ENCODE results near the gene SNX5. TPM values are rescaled to one million over a fixed set of nuclear protein-coding genes. Genes with fewer than 3 reads are reported as not detected.
A peak's percentile ranks its signal among the peaks of the same experiment; 100 is the strongest.

Gene SNX5
- total RNA-seq, 2 experiments from 2014 or later, result 222 to 249 TPM

- ChIA-PET POLR2A (interaction anchor here (1.0 kb wide), 1 partner anchor 32 kb away, joined by 3 read pairs; no protein-coding TSS in a partner anchor), CTCF (interaction anchor here (1.0 to 1.8 kb wide), 5 partner anchors 26 to 311 kb away, joined by 3 to 8 read pairs (median 4); partner anchors contain the start of gene RRBP1)
- no peak for TF ChIP-seq CTCF (IDR thresholded peaks at IDR 0.05)
- Mint-ChIP-seq H3K9me3 (no peaks in the 10 kb centered on the region), H3K27ac (no peak overlapping the region), H3K4me1 (ENCODE audit: low read depth) (peaks cover 29% of the 10 kb centered on the region), H3K4me3 (no peak overlapping the region), H3K27me3 (peaks cover 20% of the 10 kb centered on the region), H3K36me3 (ENCODE audit: low read depth) (peaks cover 13% of the 10 kb centered on the region)
- ATAC-seq (no peak), DNase-seq (no peak)
- intact Hi-C loops (cut with micrococcal nuclease), result loop anchor here (2.0 to 10.0 kb wide), 3 partner anchors 25 to 489 kb away; partner anchors contain the start of genes MGME1, RRBP1 and SNX5
Measured at GRCh38 chr20:17993546-17993945, 25.0 kb upstream of the SNX5 start.

- TF ChIP-seq CTCF (IDR thresholded peaks at IDR 0.05), result no peak
- H3K4me3 Mint-ChIP-seq, result peak overlapping the region; percentile 45
- ChIA-PET CTCF (interaction anchor here (1.0 to 1.8 kb wide), 5 partner anchors 24 to 310 kb away, joined by 3 to 8 read pairs (median 4); partner anchors contain the start of genes MGME1, RRBP1 and SNX5), POLR2A (interaction anchor here (0.6 to 1.6 kb wide), 5 partner anchors 24 to 462 kb away, joined by 3 to 6 read pairs (median 3); partner anchors contain the start of genes BFSP1, MGME1 and SNX5)
- DNase-seq, result no peak
- peak; percentile 21 for ATAC-seq
- peaks cover 16% of the 10 kb centered on the region for H3K27me3 Mint-ChIP-seq
- intact Hi-C loops (cut with micrococcal nuclease), result loop anchor here (2.0 to 10.0 kb wide), 3 partner anchors 24 to 488 kb away; partner anchors contain the start of genes MGME1, RRBP1 and SNX5
- peaks cover 31% of the 10 kb centered on the region for H3K4me1 Mint-ChIP-seq (ENCODE audit: low read depth)
- H3K36me3 Mint-ChIP-seq (ENCODE audit: low read depth), result peaks cover 18% of the 10 kb centered on the region
- H3K27ac Mint-ChIP-seq, result peak overlapping the region; percentile 81
- no peaks in the 10 kb centered on the region for H3K9me3 Mint-ChIP-seq
Measured at GRCh38 chr20:17992847-17993513, 24.4 kb upstream of the SNX5 start.

- DNase-seq (peak; percentile 82), ATAC-seq (peak; percentile 79)
- peaks cover 12% of the 10 kb centered on the region for H3K27me3 Mint-ChIP-seq
- H3K9me3 Mint-ChIP-seq, result no peaks in the 10 kb centered on the region
- ChIA-PET CTCF (interaction anchor here (1.0 kb wide), 1 partner anchor 24 kb away, joined by 4 read pairs; the partner anchor contains the start of genes MGME1 and SNX5), POLR2A (interaction anchor here (0.6 to 1.6 kb wide), 3 partner anchors 25 to 462 kb away, joined by 3 to 4 read pairs (median 3); partner anchors contain the start of gene BFSP1)
- H3K4me1 Mint-ChIP-seq (ENCODE audit: low read depth), result peaks cover 37% of the 10 kb centered on the region
- TF ChIP-seq CTCF (IDR thresholded peaks at IDR 0.05), result no peak
- peak overlapping the region; percentile 45 for H3K4me3 Mint-ChIP-seq
- peak overlapping the region; percentile 81 for H3K27ac Mint-ChIP-seq
- H3K36me3 Mint-ChIP-seq (ENCODE audit: low read depth), result peaks cover 24% of the 10 kb centered on the region
- intact Hi-C loops (cut with micrococcal nuclease), result loop anchor here (2.0 to 10.0 kb wide), 3 partner anchors 23 to 487 kb away; partner anchors contain the start of genes MGME1, RRBP1 and SNX5
Measured at GRCh38 chr20:17992224-17992637, 23.6 kb upstream of the SNX5 start.

GRCh38 chr20:17990278-17990972, 21.8 kb upstream of the SNX5 start:
- POLR2A ChIA-PET, result interaction anchor here (0.7 to 1.5 kb wide), 3 partner anchors 8 to 25 kb away, joined by 3 to 10 read pairs (median 3); no protein-coding TSS in a partner anchor
- Mint-ChIP-seq H3K4me3 (no peak overlapping the region), H3K9me3 (no peaks in the 10 kb centered on the region), H3K36me3 (ENCODE audit: low read depth) (peaks cover 25% of the 10 kb centered on the region), H3K27me3 (peaks cover 5% of the 10 kb centered on the region), H3K27ac (no peak overlapping the region), H3K4me1 (ENCODE audit: low read depth) (peaks cover 32% of the 10 kb centered on the region)
- CTCF ChIA-PET, result no interaction called here
- ATAC-seq, result no peak
- no peak for DNase-seq
- no peak for TF ChIP-seq CTCF (IDR thresholded peaks at IDR 0.05)
- intact Hi-C loops (cut with micrococcal nuclease), result loop anchor here (10.0 kb wide), 2 partner anchors 306 to 486 kb away; partner anchors contain the start of gene RRBP1
